ENCODE results near the gene ANK3.

- TF ChIP-seq EZH2phosphoT487 (IDR thresholded peaks at IDR 0.05; ENCODE audit: low read depth, severe bottlenecking, unreplicated experiment) (no peak), CTCF (IDR thresholded peaks at IDR 0.05; ENCODE audit: poor library complexity) (no peak)
Observed at GRCh38 chr10:59993931-59994330, 395.7 kb downstream of the ANK3 start.
